ENCODE data around the gene ZFYVE26. TPM values are rescaled to one million over a fixed set of nuclear protein-coding genes. Genes with fewer than 3 reads are reported as not detected.

ZFYVE26 gene
- total RNA-seq, 1 donor from 2014 or later, result 18.3 TPM

DNA sequence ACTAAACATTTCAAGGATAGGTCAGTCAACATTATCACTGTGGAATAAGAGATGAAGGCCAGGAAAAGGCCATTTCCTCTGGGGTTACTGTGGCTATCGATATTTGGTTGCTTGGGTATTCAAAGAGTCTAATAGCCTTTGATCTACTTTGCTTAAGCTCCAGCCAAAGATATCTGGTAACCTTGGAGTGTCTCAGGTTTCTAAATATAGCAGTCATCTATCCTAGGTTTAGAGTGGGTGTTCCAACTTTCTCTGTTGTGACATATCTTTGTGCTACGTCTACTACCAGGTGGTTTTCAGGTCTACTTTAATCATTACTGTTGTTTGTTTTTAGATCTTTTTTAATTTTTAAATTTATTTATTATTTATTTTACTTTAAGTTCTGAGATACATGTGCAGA is 72.3 kb downstream of the ZFYVE26 start:
- DNase-seq (ENCODE audit: low spot score), result no peak
- no peaks in the 10 kb centered on the region for H3K4me1 Mint-ChIP-seq
- Histone ChIP-seq H3K4me3 (no peak overlapping the region), H3K4me2 (no peak overlapping the region), H3K36me3 (no peaks in the 10 kb centered on the region), H3K4me1 (no peaks in the 10 kb centered on the region), H4K20me1 (ENCODE audit: low read depth) (no peaks in the 10 kb centered on the region), H3K9me3 (ENCODE audit: low read depth) (no peaks in the 10 kb centered on the region), H2AFZ (replicated peaks) (no peak overlapping the region), H3K27ac (no peak overlapping the region), H3F3A (ENCODE audit: low read depth) (no peaks in the 10 kb centered on the region), H3K27me3 (no peaks in the 10 kb centered on the region), H3K79me2 (ENCODE audit: low read depth) (no peaks in the 10 kb centered on the region), H3K9ac (no peak overlapping the region)
- TF ChIP-seq, protein P1, sequence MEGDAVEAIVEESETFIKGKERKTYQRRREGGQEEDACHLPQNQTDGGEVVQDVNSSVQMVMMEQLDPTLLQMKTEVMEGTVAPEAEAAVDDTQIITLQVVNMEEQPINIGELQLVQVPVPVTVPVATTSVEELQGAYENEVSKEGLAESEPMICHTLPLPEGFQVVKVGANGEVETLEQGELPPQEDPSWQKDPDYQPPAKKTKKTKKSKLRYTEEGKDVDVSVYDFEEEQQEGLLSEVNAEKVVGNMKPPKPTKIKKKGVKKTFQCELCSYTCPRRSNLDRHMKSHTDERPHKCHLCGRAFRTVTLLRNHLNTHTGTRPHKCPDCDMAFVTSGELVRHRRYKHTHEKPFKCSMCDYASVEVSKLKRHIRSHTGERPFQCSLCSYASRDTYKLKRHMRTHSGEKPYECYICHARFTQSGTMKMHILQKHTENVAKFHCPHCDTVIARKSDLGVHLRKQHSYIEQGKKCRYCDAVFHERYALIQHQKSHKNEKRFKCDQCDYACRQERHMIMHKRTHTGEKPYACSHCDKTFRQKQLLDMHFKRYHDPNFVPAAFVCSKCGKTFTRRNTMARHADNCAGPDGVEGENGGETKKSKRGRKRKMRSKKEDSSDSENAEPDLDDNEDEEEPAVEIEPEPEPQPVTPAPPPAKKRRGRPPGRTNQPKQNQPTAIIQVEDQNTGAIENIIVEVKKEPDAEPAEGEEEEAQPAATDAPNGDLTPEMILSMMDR (IDR thresholded peaks at IDR 0.05), result no peak
- TF ChIP-seq EZH2phosphoT487 (IDR thresholded peaks at IDR 0.05) (no peak), EZH2 (IDR thresholded peaks at IDR 0.05) (no peak)
- no peaks in the 10 kb centered on the region for H3K27me3 Mint-ChIP-seq (ENCODE audit: insufficient read depth, low read depth)
- H3K9me3 Mint-ChIP-seq, result no peaks in the 10 kb centered on the region
- H3K4me3 Mint-ChIP-seq, result no peak overlapping the region
- peaks cover 10% of the 10 kb centered on the region for H3K36me3 Mint-ChIP-seq
- H3K27ac Mint-ChIP-seq, result no peak overlapping the region

DNA sequence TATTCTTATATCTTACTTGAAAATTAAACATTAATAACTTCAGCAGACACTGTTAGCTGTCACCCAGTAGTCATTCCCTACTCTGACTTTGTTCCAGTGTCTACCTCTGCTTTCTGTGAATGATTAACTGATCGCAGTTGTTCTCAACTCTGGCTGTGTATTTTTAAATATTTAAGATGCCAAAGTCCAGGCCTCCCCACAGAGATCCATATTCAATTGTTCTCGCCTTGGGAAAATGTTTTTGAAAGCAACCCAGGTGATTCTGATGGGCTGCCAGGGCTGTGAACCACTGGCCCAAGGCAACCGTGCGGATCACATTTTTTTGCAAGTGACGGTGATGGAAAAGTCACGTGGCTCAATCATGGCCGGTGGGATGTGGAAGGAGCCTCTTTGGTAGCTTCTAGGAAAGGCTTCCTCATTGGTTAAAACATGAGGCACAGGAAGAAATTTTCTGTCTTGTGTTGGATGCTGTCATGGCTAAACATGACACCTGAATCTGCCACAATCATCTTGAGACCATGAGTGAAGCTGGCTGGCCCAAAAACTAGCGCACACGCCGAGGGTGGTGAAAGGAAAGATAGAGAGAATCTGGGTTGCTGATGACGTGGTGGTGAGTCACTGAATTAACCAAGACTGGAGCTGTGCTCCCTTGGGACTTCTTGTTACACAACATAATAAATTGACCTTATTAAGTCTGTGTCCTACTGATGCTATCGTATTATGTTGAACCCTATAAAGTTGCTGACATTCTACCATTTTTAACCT is 77.5 kb downstream of the ZFYVE26 start:
- no peak for DNase-seq (ENCODE audit: low spot score)
- Mint-ChIP-seq H3K27ac (no peak overlapping the region), H3K27me3 (ENCODE audit: insufficient read depth, low read depth) (peaks cover 4% of the 10 kb centered on the region), H3K4me3 (no peak overlapping the region), H3K9me3 (no peaks in the 10 kb centered on the region), H3K36me3 (no peaks in the 10 kb centered on the region), H3K4me1 (no peaks in the 10 kb centered on the region)
- Histone ChIP-seq H3K4me3 (no peak overlapping the region), H3K4me2 (no peak overlapping the region), H3K27ac (no peak overlapping the region), H3K27me3 (no peaks in the 10 kb centered on the region), H3K9me3 (ENCODE audit: low read depth) (no peaks in the 10 kb centered on the region), H3K79me2 (ENCODE audit: low read depth) (no peaks in the 10 kb centered on the region), H2AFZ (replicated peaks) (no peak overlapping the region), H3F3A (ENCODE audit: low read depth) (no peaks in the 10 kb centered on the region), H4K20me1 (ENCODE audit: low read depth) (no peaks in the 10 kb centered on the region), H3K9ac (no peak overlapping the region), H3K4me1 (no peaks in the 10 kb centered on the region), H3K36me3 (no peaks in the 10 kb centered on the region)
- TF ChIP-seq, protein P1 (IDR thresholded peaks at IDR 0.05), result no peak
- TF ChIP-seq EZH2 (IDR thresholded peaks at IDR 0.05), result no peak
- no peak for TF ChIP-seq EZH2phosphoT487 (IDR thresholded peaks at IDR 0.05)

DNA sequence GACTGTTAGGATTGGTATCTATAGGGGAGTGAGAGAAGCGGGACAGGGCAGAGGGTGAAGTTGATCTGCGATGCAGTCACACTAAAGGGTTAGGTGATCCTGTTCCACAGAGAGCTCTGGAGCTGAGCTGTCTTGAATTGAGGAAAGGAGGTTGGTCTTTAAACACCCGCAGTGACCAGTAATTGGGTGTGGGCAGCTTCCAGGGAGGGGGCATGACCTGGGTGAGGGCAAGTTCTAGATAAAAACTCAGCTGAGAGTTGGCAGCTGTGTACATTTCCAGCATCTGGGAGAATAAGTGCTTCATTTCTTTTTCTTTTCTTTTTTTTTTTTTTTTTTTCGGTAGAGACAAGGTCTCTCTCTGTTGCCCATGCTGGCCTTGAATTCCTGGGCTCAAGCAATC is 79.6 kb downstream of the ZFYVE26 start:
- no peaks in the 10 kb centered on the region for H3K4me1 Mint-ChIP-seq

More for the DNA sequence above, 79.6 kb downstream of the ZFYVE26 start:
- H3K9me3 ChIP-seq (ENCODE audit: low read depth), result no peaks in the 10 kb centered on the region
- TF ChIP-seq, protein P1 (IDR thresholded peaks at IDR 0.05), result no peak
- TF ChIP-seq EZH2 (IDR thresholded peaks at IDR 0.05) (no peak), EZH2phosphoT487 (IDR thresholded peaks at IDR 0.05) (no peak)
- Mint-ChIP-seq H3K36me3 (no peaks in the 10 kb centered on the region), H3K9me3 (no peaks in the 10 kb centered on the region), H3K4me3 (no peak overlapping the region), H3K27ac (no peak overlapping the region), H3K27me3 (ENCODE audit: insufficient read depth, low read depth) (peaks cover 4% of the 10 kb centered on the region)
- no peak overlapping the region for H3K27ac ChIP-seq
- no peaks in the 10 kb centered on the region for H4K20me1 ChIP-seq (ENCODE audit: low read depth)
- H3K79me2 ChIP-seq (ENCODE audit: low read depth), result no peaks in the 10 kb centered on the region
- no peak overlapping the region for H3K4me3 ChIP-seq
- H3K27me3 ChIP-seq, result no peaks in the 10 kb centered on the region
- no peak overlapping the region for H2AFZ ChIP-seq (replicated peaks)
- no peak overlapping the region for H3K9ac ChIP-seq
- no peaks in the 10 kb centered on the region for H3K4me1 ChIP-seq
- DNase-seq (ENCODE audit: low spot score), result no peak
- H3F3A ChIP-seq (ENCODE audit: low read depth), result no peaks in the 10 kb centered on the region
- H3K36me3 ChIP-seq, result no peaks in the 10 kb centered on the region
- no peak overlapping the region for H3K4me2 ChIP-seq
